K562 (cell line): Measurements from ENCODE around the gene UCHL5.

Experiments
- ARHGAP35 ChIP-seq: fragments of 450-650 bp; IDR thresholded peaks from 2 replicates; pipeline ENCODE4 v1.6.1; 2018; ENCODE audit not compliant: partially characterized antibody
- DDX20 ChIP-seq: fragments of 450-650 bp; IDR thresholded peaks from 2 replicates; pipeline ENCODE4 v1.6.1; 2016; ENCODE audit warnings: missing genetic modification characterization, low read depth, mild to moderate bottlenecking, missing compliant biosample characterization, moderate library complexity
- NFRKB ChIP-seq: fragments of 450-650 bp; IDR thresholded peaks from 2 replicates; pipeline ENCODE4 v1.6.1; 2016; ENCODE audit warnings: low read depth
- SP2 ChIP-seq: IDR thresholded peaks from 2 replicates; pipeline ENCODE4 v1.6.1; 2011; ENCODE audit warnings: mild to moderate bottlenecking, low read depth, low read length, moderate library complexity; ENCODE audit not compliant: poor library complexity, severe bottlenecking; ENCODE audit errors: extremely low read depth
- TAL1 ChIP-seq: fragments of 450-650 bp; IDR thresholded peaks from 2 replicates; pipeline ENCODE4 v1.6.1; 2016; ENCODE audit warnings: mild to moderate bottlenecking
- YY1 ChIP-seq, 3 experiments: IDR thresholded peaks; 2 replicates each; pipeline ENCODE4 v1.6.1; 2011; ENCODE audit warnings: low read length in 2 of 3, mild to moderate bottlenecking in 2 of 3, moderate library complexity in 2 of 3, borderline replicate concordance in 1 of 3, control low read depth in 1 of 3, low read depth in 1 of 3; ENCODE audit not compliant: insufficient read depth in 3 of 3, insufficient replicate concordance in 2 of 3, control insufficient read depth in 1 of 3, insufficient read length in 1 of 3; ENCODE audit errors: extremely low read depth in 1 of 3
- ZNF253 ChIP-seq: fragments of 250-450 bp; sonication (Bioruptor Pico); conservative IDR thresholded peaks from 2 replicates; pipeline ENCODE4 v1.6.1; 2021; ENCODE audit warnings: mild to moderate bottlenecking
- TF ChIP-seq, protein P1 (sequence below), 3 experiments: IDR thresholded peaks in 2 of 3; conservative IDR thresholded peaks in 1 of 3; 2 replicates each; pipeline ENCODE4 v1.5.1; 2011 to 2012; ENCODE audit warnings: low read length in 3 of 3, mild to moderate bottlenecking in 3 of 3, control low read depth in 2 of 3, improper control_type of control experiment in 1 of 3, inconsistent platforms in 1 of 3, low read depth in 1 of 3, mixed read lengths in 1 of 3, moderate library complexity in 1 of 3; ENCODE audit not compliant: insufficient read depth in 2 of 3

DNA sequence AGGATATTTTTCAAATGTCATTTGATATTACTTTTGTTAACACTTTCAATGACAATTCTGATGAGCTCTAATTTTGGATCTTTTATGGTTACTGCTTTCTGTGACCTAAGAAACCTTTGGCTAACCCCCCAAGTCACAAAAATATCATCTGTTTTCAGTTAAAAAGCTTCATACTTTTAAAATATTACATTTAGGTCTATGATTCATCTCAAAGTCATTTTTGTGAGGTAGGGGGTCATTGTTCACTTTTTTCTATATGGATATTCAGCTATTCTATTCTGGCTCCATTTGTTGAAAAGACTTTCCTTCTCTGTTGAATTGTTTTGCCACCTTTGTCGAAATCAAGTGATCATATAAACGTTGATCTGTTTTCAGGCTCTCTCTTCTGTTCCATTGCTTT, 44.8 kb downstream of the UCHL5 start:
- TF ChIP-seq SP2 (no peak), DDX20 (tag) (no peak), ZNF253 (CRISPR knock-in tag) (no peak), YY1 (IDR thresholded peaks at IDR 0.05; ENCODE audit: borderline replicate concordance in 1 of 3, control insufficient read depth in 1 of 3, extremely low read depth in 1 of 3, insufficient read depth in 3 of 3, insufficient read length in 1 of 3, insufficient replicate concordance in 2 of 3, low read depth in 1 of 3, low read length in 2 of 3) (no peak), NFRKB (no peak), TAL1 (no peak), ARHGAP35 (no peak)
- TF ChIP-seq, protein P1, sequence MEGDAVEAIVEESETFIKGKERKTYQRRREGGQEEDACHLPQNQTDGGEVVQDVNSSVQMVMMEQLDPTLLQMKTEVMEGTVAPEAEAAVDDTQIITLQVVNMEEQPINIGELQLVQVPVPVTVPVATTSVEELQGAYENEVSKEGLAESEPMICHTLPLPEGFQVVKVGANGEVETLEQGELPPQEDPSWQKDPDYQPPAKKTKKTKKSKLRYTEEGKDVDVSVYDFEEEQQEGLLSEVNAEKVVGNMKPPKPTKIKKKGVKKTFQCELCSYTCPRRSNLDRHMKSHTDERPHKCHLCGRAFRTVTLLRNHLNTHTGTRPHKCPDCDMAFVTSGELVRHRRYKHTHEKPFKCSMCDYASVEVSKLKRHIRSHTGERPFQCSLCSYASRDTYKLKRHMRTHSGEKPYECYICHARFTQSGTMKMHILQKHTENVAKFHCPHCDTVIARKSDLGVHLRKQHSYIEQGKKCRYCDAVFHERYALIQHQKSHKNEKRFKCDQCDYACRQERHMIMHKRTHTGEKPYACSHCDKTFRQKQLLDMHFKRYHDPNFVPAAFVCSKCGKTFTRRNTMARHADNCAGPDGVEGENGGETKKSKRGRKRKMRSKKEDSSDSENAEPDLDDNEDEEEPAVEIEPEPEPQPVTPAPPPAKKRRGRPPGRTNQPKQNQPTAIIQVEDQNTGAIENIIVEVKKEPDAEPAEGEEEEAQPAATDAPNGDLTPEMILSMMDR (IDR thresholded peaks at IDR 0.05 in 2 of 3, conservative IDR thresholded peaks at IDR 0.05 in 1 of 3; ENCODE audit: insufficient read depth in 2 of 3, low read depth in 1 of 3, low read length in 3 of 3), result no peak
